PC-9 (cell line): ENCODE measurements around the gene OR6B3. TPM values are rescaled to one million over a fixed set of nuclear protein-coding genes. Genes with fewer than 3 reads are reported as not detected.

Source experiments
- BruUV-seq: library from RNA; stranded (reverse); fragments of 400-500 nt; replicated peaks from 2 replicates; lab custom pipeline; 2021; lab: Mats Ljungman, UMichigan
- CTCF ChIA-PET: fragments of 300-600 bp; sonication (Branson Sonifier 250); formaldehyde crosslinking; loops from one replicate; lab custom pipeline; 2022; ENCODE audit warnings: antibody characterized with exemption; lab: Charles Lee
- POLR2A ChIA-PET: fragments of 300-600 bp; sonication (Branson Sonifier 250); formaldehyde crosslinking; loops from one replicate; lab custom pipeline; 2022; ENCODE audit warnings: antibody characterized with exemption; ENCODE audit not compliant: unreplicated experiment; lab: Charles Lee
- DNase-seq, 2 experiments: peaks; one replicate each; pipeline versions ENCODE4 v3.0.0 to v3.0.0-alpha.2; 2015 to 2022; ENCODE audit warnings: mixed read lengths in 1 of 2
- H2AFZ ChIP-seq: fragments of 200-600 bp; sonication (generic); 2 replicates; pipeline ENCODE4 v1.8.1; 2017; ENCODE audit warnings: antibody characterized with exemption
- H3F3A ChIP-seq: fragments of 200-600 bp; sonication (generic); 2 replicates; pipeline ENCODE4 v1.8.1; 2017; ENCODE audit warnings: antibody characterized with exemption, mild to moderate bottlenecking, low read depth; ENCODE audit not compliant: insufficient read depth
- H3K27ac ChIP-seq: fragments of 200-600 bp; sonication (generic); 2 replicates; pipeline ENCODE4 v1.6.1; 2016; ENCODE audit warnings: mixed run types
- H3K27me3 ChIP-seq: fragments of 200-600 bp; sonication (generic); 2 replicates; pipeline ENCODE4 v1.6.1; 2016; ENCODE audit warnings: low read depth, mixed run types; ENCODE audit not compliant: insufficient read depth
- H3K36me3 ChIP-seq: fragments of 200-600 bp; sonication (generic); 2 replicates; pipeline ENCODE4 v1.6.1; 2016; ENCODE audit warnings: low read depth, mixed run types
- H3K4me1 ChIP-seq: fragments of 200-600 bp; sonication (generic); replicated peaks from 2 replicates; pipeline ENCODE4 v1.6.1; 2016; ENCODE audit warnings: mixed run types; ENCODE audit not compliant: insufficient read depth
- H3K4me2 ChIP-seq: fragments of 200-600 bp; sonication (generic); 2 replicates; pipeline ENCODE4 v1.6.1; 2017; ENCODE audit warnings: mixed run types
- H3K4me3 ChIP-seq: fragments of 200-600 bp; sonication (generic); 2 replicates; pipeline ENCODE4 v1.6.1; 2016; ENCODE audit warnings: mixed run types
- H3K79me2 ChIP-seq: fragments of 200-600 bp; sonication (generic); 2 replicates; pipeline ENCODE4 v1.6.1; 2017; ENCODE audit warnings: low read depth, mixed run types
- H3K9me2 ChIP-seq: fragments of 200-600 bp; sonication (generic); 2 replicates; pipeline ENCODE4 v1.8.1; 2017; ENCODE audit warnings: mild to moderate bottlenecking; ENCODE audit not compliant: insufficient read depth
- H3K9me3 ChIP-seq: fragments of 200-600 bp; sonication (generic); 2 replicates; pipeline ENCODE4 v1.8.1; 2016; ENCODE audit warnings: low read depth; ENCODE audit not compliant: insufficient read depth
- H4K20me1 ChIP-seq: fragments of 200-600 bp; sonication (generic); 2 replicates; pipeline ENCODE4 v1.8.1; 2017; ENCODE audit not compliant: insufficient read depth
- CTCF ChIP-seq: fragments of 200-600 bp; sonication (generic); conservative IDR thresholded peaks from 2 replicates; pipeline ENCODE4 v1.6.1; 2017; ENCODE audit warnings: mixed run types, antibody characterized with exemption, mild to moderate bottlenecking, moderate library complexity
- EZH2 ChIP-seq: fragments of 200-600 bp; sonication (generic); IDR thresholded peaks from 2 replicates; pipeline ENCODE4 v1.8.0; 2017; ENCODE audit warnings: antibody characterized with exemption, low read depth
- intact Hi-C: fragments of 100-400 bp; cut with micrococcal nuclease; formaldehyde crosslinking; loops from one replicate; pipeline ENCODE4 v1.10.0; 2022; ENCODE audit not compliant: unreplicated experiment
- total RNA-seq: library from RNA; stranded (reverse); gene quantifications from 2 replicates; pipeline ENCODE4 v1.2.3, GENCODE V29; 2021

Gene OR6B3
- total RNA-seq, 1 experiment from 2014 or later = not detected

DNA sequence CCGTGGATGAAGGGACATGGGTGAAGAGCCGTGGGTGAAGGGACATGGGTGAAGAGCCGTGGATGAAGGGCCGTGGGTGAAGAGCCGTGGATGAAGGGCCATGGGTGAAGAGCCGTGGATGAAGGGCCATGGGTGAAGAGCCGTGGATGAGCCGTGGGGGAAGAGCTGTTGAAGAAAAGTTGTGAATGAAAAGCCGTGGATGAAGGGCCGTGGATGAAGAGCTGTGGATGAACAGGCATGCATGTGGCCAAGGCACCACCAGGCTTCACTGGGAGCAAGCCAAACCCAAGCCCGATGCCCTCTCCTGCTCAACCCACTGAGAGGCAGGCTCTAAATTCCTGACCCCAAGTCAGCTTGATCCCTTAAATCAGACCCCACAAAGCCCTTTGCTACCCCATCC is 10.6 kb downstream of the OR6B3 start:
- BruUV-seq = no TSS peak
- POLR2A ChIA-PET = no interaction called here
- no peaks in the 10 kb centered on the region for H3K79me2 ChIP-seq

DNA sequence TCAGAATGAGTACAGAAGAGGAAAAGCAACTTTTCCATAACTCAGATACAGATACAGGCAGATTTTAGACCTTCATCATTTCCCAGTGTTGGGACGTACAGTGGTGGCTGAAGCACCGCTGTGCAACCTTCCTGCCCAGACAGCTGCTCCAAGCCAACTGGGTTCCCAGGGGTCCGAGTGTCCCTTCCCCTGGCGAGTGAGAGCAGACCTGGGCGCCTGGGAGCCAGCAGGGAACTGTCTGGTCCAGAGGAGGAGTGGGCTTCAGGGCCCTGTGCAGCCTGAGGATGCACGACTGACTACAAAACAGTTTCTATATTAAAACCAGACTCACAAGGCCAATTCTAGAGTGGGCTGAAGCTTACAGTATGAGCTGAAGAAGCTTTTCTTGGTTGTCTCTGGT is 12.0 kb downstream of the OR6B3 start:
- Histone ChIP-seq H3K9me2 (no peaks in the 10 kb centered on the region), H3K4me1 (no peaks in the 10 kb centered on the region), H3K4me2 (no peak overlapping the region), H4K20me1 (no peaks in the 10 kb centered on the region; the same call in 1 of the 2 replicates), H3K9me3 (no peaks in the 10 kb centered on the region), H3K27ac (no peak overlapping the region), H2AFZ (no peak overlapping the region), H3K79me2 (no peaks in the 10 kb centered on the region), H3K27me3 (peaks cover 88% of the 10 kb centered on the region), H3F3A (no peaks in the 10 kb centered on the region), H3K4me3 (no peak overlapping the region), H3K36me3 (no peaks in the 10 kb centered on the region)
- no TSS peak for BruUV-seq
- ChIA-PET POLR2A (no interaction called here), CTCF (no interaction called here)
- intact Hi-C loops = no loop called here
- no peak for DNase-seq
- TF ChIP-seq CTCF = no peak

More for the DNA sequence above, 10.6 kb downstream of the OR6B3 start:
- Histone ChIP-seq H3K4me2 (no peak overlapping the region), H4K20me1 (no peaks in the 10 kb centered on the region; the same call in 1 of the 2 replicates), H3K9me2 (no peaks in the 10 kb centered on the region), H3K4me3 (no peak overlapping the region), H3K27me3 (peaks cover 90% of the 10 kb centered on the region), H3F3A (no peaks in the 10 kb centered on the region), H3K36me3 (no peaks in the 10 kb centered on the region), H3K9me3 (no peaks in the 10 kb centered on the region), H3K27ac (no peak overlapping the region), H2AFZ (no peak overlapping the region), H3K4me1 (no peaks in the 10 kb centered on the region)
- intact Hi-C loops = no loop called here
- TF ChIP-seq EZH2 = no peak
- no peak for TF ChIP-seq CTCF
- no peak for DNase-seq
- CTCF ChIA-PET = no interaction called here

DNA sequence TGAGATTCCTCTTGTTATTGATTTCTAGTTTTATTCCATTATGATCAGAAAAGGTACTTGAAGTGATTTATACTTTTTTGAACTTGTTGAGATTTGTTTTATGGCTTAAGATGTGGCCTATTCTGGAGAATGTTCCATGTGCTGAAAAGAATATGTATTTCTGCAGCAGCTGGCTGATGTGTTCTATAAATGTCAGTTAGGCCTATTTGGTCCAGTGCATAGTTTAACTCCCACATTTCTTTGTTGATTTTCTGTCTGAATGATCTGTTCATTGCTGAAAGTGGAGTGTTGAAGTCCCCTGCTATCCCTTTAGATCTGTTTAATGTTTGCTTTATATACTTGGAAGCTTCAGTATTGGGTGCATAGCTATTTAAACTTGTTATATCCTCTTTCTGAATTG is 16.0 kb downstream of the OR6B3 start:
- no peaks in the 10 kb centered on the region for H3K79me2 ChIP-seq
- POLR2A ChIA-PET = no interaction called here

More for the DNA sequence above, 16.0 kb downstream of the OR6B3 start:
- intact Hi-C loops = no loop called here
- Histone ChIP-seq H3K9me2 (no peaks in the 10 kb centered on the region), H3F3A (no peaks in the 10 kb centered on the region), H3K4me3 (no peak overlapping the region), H3K27me3 (peaks cover 93% of the 10 kb centered on the region), H3K36me3 (no peaks in the 10 kb centered on the region), H2AFZ (no peak overlapping the region), H3K27ac (no peak overlapping the region), H3K4me2 (no peak overlapping the region), H4K20me1 (no peaks in the 10 kb centered on the region), H3K4me1 (no peaks in the 10 kb centered on the region), H3K9me3 (no peaks in the 10 kb centered on the region)
- no peak for DNase-seq
- TF ChIP-seq CTCF (no peak), EZH2 (no peak)
- CTCF ChIA-PET = no interaction called here
- no TSS peak for BruUV-seq
